Measurements from ENCODE around the gene LRRC75A.

LRRC75A gene

GRCh38 chr17:16477666-16478065 is 14.3 kb downstream of the LRRC75A start:
- no peaks in the 10 kb centered on the region for H3K36me3 ChIP-seq (ENCODE audit: control insufficient read depth, insufficient read depth, low read length)
- no peak overlapping the region for H3K4me3 ChIP-seq (ENCODE audit: low read length)
- no peaks in the 10 kb centered on the region for H3K4me1 ChIP-seq (ENCODE audit: control insufficient read depth, insufficient read depth, low read length)
- H3K9me3 ChIP-seq (ENCODE audit: control insufficient read depth, low read length): no peaks in the 10 kb centered on the region
- no peaks in the 10 kb centered on the region for H3K27me3 ChIP-seq (ENCODE audit: control insufficient read depth, insufficient read depth, low read length)
- no peak overlapping the region for H3K9ac ChIP-seq (ENCODE audit: low read length)

GRCh38 chr17:16477255-16477654 is 14.7 kb downstream of the LRRC75A start:
- no peaks in the 10 kb centered on the region for H3K36me3 ChIP-seq (ENCODE audit: control insufficient read depth, insufficient read depth, low read length)
- no peak overlapping the region for H3K4me3 ChIP-seq (ENCODE audit: low read length)
- H3K9me3 ChIP-seq (ENCODE audit: control insufficient read depth, low read length): no peaks in the 10 kb centered on the region
- H3K27me3 ChIP-seq (ENCODE audit: control insufficient read depth, insufficient read depth, low read length): no peaks in the 10 kb centered on the region
- H3K4me1 ChIP-seq (ENCODE audit: control insufficient read depth, insufficient read depth, low read length): no peaks in the 10 kb centered on the region
- H3K9ac ChIP-seq (ENCODE audit: low read length): no peak overlapping the region

GRCh38 chr17:16475179-16475704 is 16.8 kb downstream of the LRRC75A start:
- Histone ChIP-seq H3K9ac (ENCODE audit: low read length) (no peak overlapping the region), H3K4me1 (ENCODE audit: control insufficient read depth, insufficient read depth, low read length) (peaks cover 7% of the 10 kb centered on the region), H3K36me3 (ENCODE audit: control insufficient read depth, insufficient read depth, low read length) (no peaks in the 10 kb centered on the region), H3K27me3 (ENCODE audit: control insufficient read depth, insufficient read depth, low read length) (no peaks in the 10 kb centered on the region), H3K9me3 (ENCODE audit: control insufficient read depth, low read length) (no peaks in the 10 kb centered on the region), H3K4me3 (ENCODE audit: low read length) (no peak overlapping the region)

- H3K4me3 ChIP-seq (ENCODE audit: low read length): no peak overlapping the region
- peaks cover 9% of the 10 kb centered on the region for H3K4me1 ChIP-seq (ENCODE audit: control insufficient read depth, insufficient read depth, low read length)
- no peak overlapping the region for H3K9ac ChIP-seq (ENCODE audit: low read length)
- H3K9me3 ChIP-seq (ENCODE audit: control insufficient read depth, low read length): no peaks in the 10 kb centered on the region
- no peaks in the 10 kb centered on the region for H3K36me3 ChIP-seq (ENCODE audit: control insufficient read depth, insufficient read depth, low read length)
- no peaks in the 10 kb centered on the region for H3K27me3 ChIP-seq (ENCODE audit: control insufficient read depth, insufficient read depth, low read length)
Measured at GRCh38 chr17:16474012-16474725, 17.8 kb downstream of the LRRC75A start.

- Histone ChIP-seq H3K4me3 (ENCODE audit: low read length) (no peak overlapping the region), H3K4me1 (ENCODE audit: control insufficient read depth, insufficient read depth, low read length) (peaks cover 9% of the 10 kb centered on the region), H3K36me3 (ENCODE audit: control insufficient read depth, insufficient read depth, low read length) (no peaks in the 10 kb centered on the region), H3K9me3 (ENCODE audit: control insufficient read depth, low read length) (no peaks in the 10 kb centered on the region), H3K27me3 (ENCODE audit: control insufficient read depth, insufficient read depth, low read length) (no peaks in the 10 kb centered on the region), H3K9ac (ENCODE audit: low read length) (no peak overlapping the region)
Measured at GRCh38 chr17:16473044-16474011, 18.7 kb downstream of the LRRC75A start.

GRCh38 chr17:16472539-16472938 is 19.5 kb downstream of the LRRC75A start:
- H3K4me1 ChIP-seq (ENCODE audit: control insufficient read depth, insufficient read depth, low read length): peaks cover 9% of the 10 kb centered on the region
- H3K36me3 ChIP-seq (ENCODE audit: control insufficient read depth, insufficient read depth, low read length): no peaks in the 10 kb centered on the region
- no peaks in the 10 kb centered on the region for H3K27me3 ChIP-seq (ENCODE audit: control insufficient read depth, insufficient read depth, low read length)

GRCh38 chr17:16471295-16471694 is 20.7 kb downstream of the LRRC75A start:
- H3K9me3 ChIP-seq (ENCODE audit: control insufficient read depth, low read length): no peaks in the 10 kb centered on the region
- H3K27me3 ChIP-seq (ENCODE audit: control insufficient read depth, insufficient read depth, low read length): no peaks in the 10 kb centered on the region
- H3K4me3 ChIP-seq (ENCODE audit: low read length): no peak overlapping the region
- H3K4me1 ChIP-seq (ENCODE audit: control insufficient read depth, insufficient read depth, low read length): peaks cover 15% of the 10 kb centered on the region
- H3K36me3 ChIP-seq (ENCODE audit: control insufficient read depth, insufficient read depth, low read length): no peaks in the 10 kb centered on the region
- no peak overlapping the region for H3K9ac ChIP-seq (ENCODE audit: low read length)

More at GRCh38 chr17:16472539-16472938, 19.5 kb downstream of the LRRC75A start:
- no peak overlapping the region for H3K9ac ChIP-seq (ENCODE audit: low read length)
- H3K4me3 ChIP-seq (ENCODE audit: low read length): no peak overlapping the region
- no peaks in the 10 kb centered on the region for H3K9me3 ChIP-seq (ENCODE audit: control insufficient read depth, low read length)

- H3K4me3 ChIP-seq (ENCODE audit: low read length): no peak overlapping the region
- H3K36me3 ChIP-seq (ENCODE audit: control insufficient read depth, insufficient read depth, low read length): no peaks in the 10 kb centered on the region
- peak overlapping the region; percentile 11 for H3K9ac ChIP-seq (ENCODE audit: low read length)
- peaks cover 25% of the 10 kb centered on the region for H3K4me1 ChIP-seq (ENCODE audit: control insufficient read depth, insufficient read depth, low read length)
- H3K27me3 ChIP-seq (ENCODE audit: control insufficient read depth, insufficient read depth, low read length): no peaks in the 10 kb centered on the region
- H3K9me3 ChIP-seq (ENCODE audit: control insufficient read depth, low read length): no peaks in the 10 kb centered on the region
Measured at GRCh38 chr17:16470265-16470664, 21.7 kb downstream of the LRRC75A start.

GRCh38 chr17:16468428-16468992 is 23.5 kb downstream of the LRRC75A start:
- Histone ChIP-seq H3K9ac (ENCODE audit: low read length) (no peak overlapping the region), H3K27me3 (ENCODE audit: control insufficient read depth, insufficient read depth, low read length) (no peaks in the 10 kb centered on the region), H3K36me3 (ENCODE audit: control insufficient read depth, insufficient read depth, low read length) (no peaks in the 10 kb centered on the region), H3K9me3 (ENCODE audit: control insufficient read depth, low read length) (no peaks in the 10 kb centered on the region), H3K4me3 (ENCODE audit: low read length) (no peak overlapping the region), H3K4me1 (ENCODE audit: control insufficient read depth, insufficient read depth, low read length) (peaks cover 43% of the 10 kb centered on the region)

GRCh38 chr17:16467886-16468285 is 24.1 kb downstream of the LRRC75A start:
- Histone ChIP-seq H3K9me3 (ENCODE audit: control insufficient read depth, low read length) (no peaks in the 10 kb centered on the region), H3K36me3 (ENCODE audit: control insufficient read depth, insufficient read depth, low read length) (no peaks in the 10 kb centered on the region), H3K4me1 (ENCODE audit: control insufficient read depth, insufficient read depth, low read length) (peaks cover 48% of the 10 kb centered on the region)

GRCh38 chr17:16467044-16467443 is 24.9 kb downstream of the LRRC75A start:
- peaks cover 48% of the 10 kb centered on the region for H3K4me1 ChIP-seq (ENCODE audit: control insufficient read depth, insufficient read depth, low read length)

More at GRCh38 chr17:16467886-16468285, 24.1 kb downstream of the LRRC75A start:
- Histone ChIP-seq H3K9ac (ENCODE audit: low read length) (no peak overlapping the region), H3K27me3 (ENCODE audit: control insufficient read depth, insufficient read depth, low read length) (no peaks in the 10 kb centered on the region), H3K4me3 (ENCODE audit: low read length) (no peak overlapping the region)

More at GRCh38 chr17:16467044-16467443, 24.9 kb downstream of the LRRC75A start:
- no peaks in the 10 kb centered on the region for H3K27me3 ChIP-seq (ENCODE audit: control insufficient read depth, insufficient read depth, low read length)
- H3K9me3 ChIP-seq (ENCODE audit: control insufficient read depth, low read length): no peaks in the 10 kb centered on the region
- no peak overlapping the region for H3K4me3 ChIP-seq (ENCODE audit: low read length)
- no peaks in the 10 kb centered on the region for H3K36me3 ChIP-seq (ENCODE audit: control insufficient read depth, insufficient read depth, low read length)
- no peak overlapping the region for H3K9ac ChIP-seq (ENCODE audit: low read length)

Data from mucosa of stomach (tissue), 1 donor.